Trophoblast cell (in vitro differentiated cells and primary cell): Measurements from ENCODE around the gene MSGN1.

ENCODE experiments used
- DNase-seq, 2 donors: peaks; one replicate each; pipeline ENCODE4 v3.0.0-alpha.2; 2016
- H2AFZ ChIP-seq: 2 replicates; pipeline ENCODE4 v1.6.1; 2013; ENCODE audit warnings: low read length, moderate library complexity, mild to moderate bottlenecking; ENCODE audit not compliant: insufficient read depth, poor library complexity
- H2AK5ac ChIP-seq: 2 replicates; pipeline ENCODE4 v1.6.1; 2013; ENCODE audit warnings: mild to moderate bottlenecking, low read length
- H2BK120ac ChIP-seq: 2 replicates; pipeline ENCODE4 v1.6.1; 2013; ENCODE audit warnings: low read length, mild to moderate bottlenecking, moderate library complexity; ENCODE audit not compliant: insufficient read depth, poor library complexity
- H2BK12ac ChIP-seq: 2 replicates; pipeline ENCODE4 v1.6.1; 2013; ENCODE audit warnings: mild to moderate bottlenecking, low read length, moderate library complexity
- H2BK5ac ChIP-seq: 2 replicates; pipeline ENCODE4 v1.6.1; 2013; ENCODE audit warnings: low read length, low read depth, moderate library complexity, mild to moderate bottlenecking; ENCODE audit not compliant: poor library complexity
- H3K14ac ChIP-seq: 2 replicates; pipeline ENCODE4 v1.6.1; 2013; ENCODE audit warnings: mild to moderate bottlenecking, low read length
- H3K18ac ChIP-seq: 2 replicates; pipeline ENCODE4 v1.6.1; 2013; ENCODE audit warnings: mild to moderate bottlenecking, low read length
- H3K23ac ChIP-seq: 2 replicates; pipeline ENCODE4 v1.6.1; 2013; ENCODE audit warnings: low read length
- H3K27ac ChIP-seq: 2 replicates; pipeline ENCODE4 v1.5.1; 2013; ENCODE audit warnings: low read depth, mild to moderate bottlenecking, inconsistent platforms, low read length, moderate library complexity
- H3K27me3 ChIP-seq: 2 replicates; pipeline ENCODE4 v1.6.1; 2013; ENCODE audit warnings: inconsistent platforms, mild to moderate bottlenecking, low read length, moderate library complexity; ENCODE audit not compliant: insufficient read depth
- H3K36me3 ChIP-seq, 2 experiments: 1 replicate in 1 of 2; 2 replicates in 1 of 2; pipeline ENCODE4 v1.6.1; 2013; ENCODE audit warnings: low read length in 2 of 2, mild to moderate bottlenecking in 2 of 2, moderate library complexity in 1 of 2; ENCODE audit not compliant: insufficient read depth in 2 of 2, control insufficient read depth in 1 of 2
- H3K4ac ChIP-seq: 2 replicates; pipeline ENCODE4 v1.6.1; 2013; ENCODE audit warnings: low read depth, mild to moderate bottlenecking, low read length, moderate library complexity
- H3K4me1 ChIP-seq, 2 experiments: 1 replicate in 1 of 2; 2 replicates in 1 of 2; pipeline ENCODE4 v1.6.1; 2013; ENCODE audit warnings: low read length in 2 of 2, mild to moderate bottlenecking in 2 of 2, moderate library complexity in 1 of 2; ENCODE audit not compliant: insufficient read depth in 2 of 2, control insufficient read depth in 1 of 2
- H3K4me2 ChIP-seq: 2 replicates; pipeline ENCODE4 v1.6.1; 2013; ENCODE audit warnings: inconsistent platforms, mild to moderate bottlenecking, low read length, moderate library complexity
- H3K4me3 ChIP-seq: 2 replicates; pipeline ENCODE4 v1.5.1; 2013; ENCODE audit warnings: mild to moderate bottlenecking, low read depth, low read length, inconsistent platforms
- H3K79me1 ChIP-seq: one replicate; pipeline ENCODE4 v1.6.1; 2013; ENCODE audit warnings: low read length
- H3K79me2 ChIP-seq: 2 replicates; pipeline ENCODE4 v1.6.1; 2013; ENCODE audit warnings: low read length, mild to moderate bottlenecking; ENCODE audit not compliant: control insufficient read depth, insufficient read depth, poor library complexity
- H3K9ac ChIP-seq: 2 replicates; pipeline ENCODE4 v1.6.1; 2013; ENCODE audit warnings: mild to moderate bottlenecking, low read length
- H3K9me3 ChIP-seq: 2 replicates; pipeline ENCODE4 v1.6.1; 2013; ENCODE audit warnings: low read depth, mild to moderate bottlenecking, control low read depth, inconsistent platforms, low read length; ENCODE audit not compliant: insufficient read depth
- H4K12ac ChIP-seq: 2 replicates; pipeline ENCODE4 v1.6.1; 2013; ENCODE audit warnings: low read depth, mild to moderate bottlenecking, low read length, moderate library complexity
- H4K8ac ChIP-seq: 2 replicates; pipeline ENCODE4 v1.6.1; 2013; ENCODE audit warnings: low read depth, mild to moderate bottlenecking, low read length, moderate library complexity
- H4K91ac ChIP-seq: one replicate; pipeline ENCODE4 v1.6.1; 2013; ENCODE audit warnings: low read depth, mild to moderate bottlenecking, low read length, moderate library complexity
- WGBS: extraction: QIAGEN DNeasy Blood & Tissue Kit; methylation state at CpG from one replicate; pipeline ENCODE4 v1.1.7; 2013; ENCODE audit warnings: missing lambda C conversion rate; ENCODE audit not compliant: insufficient read length, insufficient coverage; ENCODE audit errors: extremely low coverage; 5-methylcytosine and 5-hydroxymethylcytosine counted together

MSGN1 gene

GRCh38 chr2:17813742-17814473, 2.4 kb upstream of the MSGN1 start:
- no peak overlapping the region for H2BK120ac ChIP-seq
- no peak overlapping the region for H2BK5ac ChIP-seq
- H3K36me3 ChIP-seq, result no peaks in the 10 kb centered on the region
- no peak overlapping the region for H3K9ac ChIP-seq
- WGBS, result no CpG with 5 or more reads among the region's 5 CpGs
- no peak overlapping the region for H4K8ac ChIP-seq
- H3K27me3 ChIP-seq, result no peaks in the 10 kb centered on the region
- no peak overlapping the region for H3K23ac ChIP-seq
- no peak overlapping the region for H3K18ac ChIP-seq
- H3K4me2 ChIP-seq, result no peak overlapping the region
- peaks cover 2% of the 10 kb centered on the region for H3K79me1 ChIP-seq
- no peaks in the 10 kb centered on the region for H3K9me3 ChIP-seq
- H3K14ac ChIP-seq, result no peak overlapping the region
- H3K79me2 ChIP-seq, result no peaks in the 10 kb centered on the region
- no peak overlapping the region for H4K91ac ChIP-seq
- no peak overlapping the region for H2AFZ ChIP-seq
- DNase-seq, result peak in 1 of 2 donors; percentile 5
- no peak overlapping the region for H4K12ac ChIP-seq
- H2BK12ac ChIP-seq, result no peak overlapping the region
- H3K4me1 ChIP-seq, result no peaks in the 10 kb centered on the region
- no peak overlapping the region for H3K4ac ChIP-seq
- H3K4me3 ChIP-seq, result no peak overlapping the region
- no peak overlapping the region for H2AK5ac ChIP-seq
- no peak overlapping the region for H3K27ac ChIP-seq

GRCh38 chr2:17814601-17815000, 1.7 kb upstream of the MSGN1 start:
- Histone ChIP-seq H4K91ac (no peak overlapping the region), H3K27ac (no peak overlapping the region), H2BK12ac (no peak overlapping the region), H3K4ac (no peak overlapping the region), H3K18ac (no peak overlapping the region), H2AK5ac (no peak overlapping the region), H4K12ac (no peak overlapping the region), H3K4me3 (no peak overlapping the region), H2AFZ (no peak overlapping the region), H3K27me3 (no peaks in the 10 kb centered on the region), H3K9ac (no peak overlapping the region), H3K4me1 (no peaks in the 10 kb centered on the region), H3K23ac (no peak overlapping the region), H3K79me1 (peaks cover 2% of the 10 kb centered on the region), H3K9me3 (no peaks in the 10 kb centered on the region), H2BK5ac (no peak overlapping the region), H4K8ac (no peak overlapping the region), H3K79me2 (no peaks in the 10 kb centered on the region), H2BK120ac (no peak overlapping the region), H3K14ac (no peak overlapping the region), H3K36me3 (no peaks in the 10 kb centered on the region), H3K4me2 (no peak overlapping the region)
- no peak for DNase-seq
- WGBS, result no CpG with 5 or more reads among the region's 1 CpG

- no peaks in the 10 kb centered on the region for H3K9me3 ChIP-seq
- no CpG with 5 or more reads among the region's 8 CpGs for WGBS
- H2AK5ac ChIP-seq, result no peak overlapping the region
- H3K4me1 ChIP-seq, result no peaks in the 10 kb centered on the region
- no peaks in the 10 kb centered on the region for H3K79me2 ChIP-seq
- H2AFZ ChIP-seq, result no peak overlapping the region
- peak overlapping the region; percentile 35 for H2BK120ac ChIP-seq
- H3K27ac ChIP-seq, result no peak overlapping the region
- H3K36me3 ChIP-seq, result no peaks in the 10 kb centered on the region
- no peaks in the 10 kb centered on the region for H3K27me3 ChIP-seq
- peak overlapping the region; percentile 70 for H4K12ac ChIP-seq
- no peak overlapping the region for H3K4ac ChIP-seq
- H2BK12ac ChIP-seq, result no peak overlapping the region
- peaks cover 2% of the 10 kb centered on the region for H3K79me1 ChIP-seq
- peak overlapping the region; percentile 22 for H2BK5ac ChIP-seq
- no peak overlapping the region for H3K23ac ChIP-seq
- no peak overlapping the region for H3K18ac ChIP-seq
- H4K91ac ChIP-seq, result peak overlapping the region; percentile 81
- peak overlapping the region; percentile 63 for H3K14ac ChIP-seq
- DNase-seq, result no peak
- H3K4me2 ChIP-seq, result no peak overlapping the region
- peak overlapping the region; percentile 68 for H4K8ac ChIP-seq
- no peak overlapping the region for H3K4me3 ChIP-seq
- H3K9ac ChIP-seq, result no peak overlapping the region
Observed at GRCh38 chr2:17815468-17816184, 634 bp upstream of the MSGN1 start.

GRCh38 chr2:17818235-17818815, 2.1 kb downstream of the MSGN1 start:
- H2AFZ ChIP-seq, result no peak overlapping the region
- H3K79me2 ChIP-seq, result no peaks in the 10 kb centered on the region
- no peak overlapping the region for H4K91ac ChIP-seq
- no peak overlapping the region for H3K27ac ChIP-seq
- H2AK5ac ChIP-seq, result no peak overlapping the region
- H3K27me3 ChIP-seq, result no peaks in the 10 kb centered on the region
- H3K4me2 ChIP-seq, result no peak overlapping the region
- peaks cover 0 to 5% of the 10 kb centered on the region in 2 experiments for H3K4me1 ChIP-seq
- H2BK12ac ChIP-seq, result no peak overlapping the region
- no peaks in the 10 kb centered on the region for H3K36me3 ChIP-seq
- no peak overlapping the region for H3K18ac ChIP-seq
- H4K12ac ChIP-seq, result no peak overlapping the region
- H3K9me3 ChIP-seq, result no peaks in the 10 kb centered on the region
- H2BK5ac ChIP-seq, result no peak overlapping the region
- no peak overlapping the region for H3K23ac ChIP-seq
- H4K8ac ChIP-seq, result no peak overlapping the region
- no CpG with 5 or more reads among the region's 2 CpGs for WGBS
- no peak overlapping the region for H3K14ac ChIP-seq
- H3K79me1 ChIP-seq, result peaks cover 2% of the 10 kb centered on the region
- no peak overlapping the region for H3K4me3 ChIP-seq
- H2BK120ac ChIP-seq, result no peak overlapping the region
- no peak overlapping the region for H3K9ac ChIP-seq
- no peak overlapping the region for H3K4ac ChIP-seq
- DNase-seq, result no peak
